ENCODE results near the gene CHI3L2. TPM values are rescaled to one million over a fixed set of nuclear protein-coding genes. Genes with fewer than 3 reads are reported as not detected.

The CHI3L2 gene
- total and polyA plus RNA-seq, 2 donors (not counting 1 experiment from before 2014, with no cell fraction given): 9.2 to 31.5 TPM

GRCh38 chr1:111191496-111191895 lies 36.0 kb upstream of the CHI3L2 start:
- no peak overlapping the region for H3K4me2 ChIP-seq (replicated peaks; ENCODE audit: low read depth, low read length, poor library complexity, severe bottlenecking)
- peaks cover 4% of the 10 kb centered on the region for H3K79me2 ChIP-seq (ENCODE audit: control insufficient read depth, insufficient read depth, low read length)
- H2AFZ ChIP-seq (ENCODE audit: insufficient read depth, low read depth, low read length, poor library complexity, severe bottlenecking): no peak overlapping the region
- Mint-ChIP-seq H3K9me3 (ENCODE audit: insufficient read depth) (no peaks in the 10 kb centered on the region), H3K27me3 (no peaks in the 10 kb centered on the region), H3K4me1 (peaks cover 72% of the 10 kb centered on the region), H3K4me3 (no peak overlapping the region), H3K27ac (peak overlapping the region; percentile 89)
- no peaks in the 10 kb centered on the region for H3K9me3 ChIP-seq (ENCODE audit: control extremely low read depth in 1 of 3, control insufficient read depth in 2 of 3, insufficient read depth in 1 of 3, low read length in 2 of 3)
- no peak for DNase-seq
- H4K20me1 ChIP-seq (ENCODE audit: control insufficient read depth, insufficient read depth, low read length, poor library complexity, severe bottlenecking): no peaks in the 10 kb centered on the region
- no peak for ATAC-seq (ENCODE audit: low read depth)
- H3K27me3 ChIP-seq (replicated peaks in 1 of 4; ENCODE audit: control extremely low read depth in 1 of 4, control insufficient read depth in 3 of 4, insufficient read depth in 4 of 4, low read length in 3 of 4): no peaks in the 10 kb centered on the region
- intact Hi-C loops (cut with micrococcal nuclease): no loop called here
- WGBS (ENCODE audit: insufficient coverage): 100% methylated on average over 1 of the region's 3 CpGs
- H3K36me3 ChIP-seq (replicated peaks in 1 of 2; ENCODE audit: control extremely low read depth in 1 of 2, control insufficient read depth in 1 of 2, extremely low read depth in 1 of 2, insufficient read depth in 2 of 2, low read length in 1 of 2): peaks cover 0 to 95% of the 10 kb centered on the region in 2 experiments
- H3K9ac ChIP-seq (ENCODE audit: low read length): no peak overlapping the region
- ChIA-PET CTCF (interaction anchor here (0.9 to 2.1 kb wide), 7 partner anchors 12 to 213 kb away, joined by 3 to 6 read pairs (median 4); no protein-coding TSS in a partner anchor), POLR2A (interaction anchor here (0.5 to 1.9 kb wide), 4 partner anchors 12 to 54 kb away, joined by 3 to 11 read pairs (median 4); no protein-coding TSS in a partner anchor)
- TF ChIP-seq, protein P1, sequence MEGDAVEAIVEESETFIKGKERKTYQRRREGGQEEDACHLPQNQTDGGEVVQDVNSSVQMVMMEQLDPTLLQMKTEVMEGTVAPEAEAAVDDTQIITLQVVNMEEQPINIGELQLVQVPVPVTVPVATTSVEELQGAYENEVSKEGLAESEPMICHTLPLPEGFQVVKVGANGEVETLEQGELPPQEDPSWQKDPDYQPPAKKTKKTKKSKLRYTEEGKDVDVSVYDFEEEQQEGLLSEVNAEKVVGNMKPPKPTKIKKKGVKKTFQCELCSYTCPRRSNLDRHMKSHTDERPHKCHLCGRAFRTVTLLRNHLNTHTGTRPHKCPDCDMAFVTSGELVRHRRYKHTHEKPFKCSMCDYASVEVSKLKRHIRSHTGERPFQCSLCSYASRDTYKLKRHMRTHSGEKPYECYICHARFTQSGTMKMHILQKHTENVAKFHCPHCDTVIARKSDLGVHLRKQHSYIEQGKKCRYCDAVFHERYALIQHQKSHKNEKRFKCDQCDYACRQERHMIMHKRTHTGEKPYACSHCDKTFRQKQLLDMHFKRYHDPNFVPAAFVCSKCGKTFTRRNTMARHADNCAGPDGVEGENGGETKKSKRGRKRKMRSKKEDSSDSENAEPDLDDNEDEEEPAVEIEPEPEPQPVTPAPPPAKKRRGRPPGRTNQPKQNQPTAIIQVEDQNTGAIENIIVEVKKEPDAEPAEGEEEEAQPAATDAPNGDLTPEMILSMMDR (IDR thresholded peaks at IDR 0.05): no peak
- no peak for TF ChIP-seq EZH2 (IDR thresholded peaks at IDR 0.05; ENCODE audit: borderline replicate concordance, insufficient read depth, low read depth, low read length, poor library complexity, severe bottlenecking)
- H3K4me1 ChIP-seq (ENCODE audit: control insufficient read depth in 2 of 2, insufficient read depth in 2 of 2, low read length in 2 of 2): peaks cover 26 to 61% of the 10 kb centered on the region in 2 donors
- H3K27ac ChIP-seq (ENCODE audit: low read length in 2 of 2): peak overlapping the region in 1 of 2 donors; percentile 86
- no peak overlapping the region for H3K4me3 ChIP-seq (ENCODE audit: control extremely low read depth in 1 of 5, extremely low read depth in 1 of 5, insufficient read depth in 1 of 5, low read depth in 2 of 5, low read length in 4 of 5)

DNA sequence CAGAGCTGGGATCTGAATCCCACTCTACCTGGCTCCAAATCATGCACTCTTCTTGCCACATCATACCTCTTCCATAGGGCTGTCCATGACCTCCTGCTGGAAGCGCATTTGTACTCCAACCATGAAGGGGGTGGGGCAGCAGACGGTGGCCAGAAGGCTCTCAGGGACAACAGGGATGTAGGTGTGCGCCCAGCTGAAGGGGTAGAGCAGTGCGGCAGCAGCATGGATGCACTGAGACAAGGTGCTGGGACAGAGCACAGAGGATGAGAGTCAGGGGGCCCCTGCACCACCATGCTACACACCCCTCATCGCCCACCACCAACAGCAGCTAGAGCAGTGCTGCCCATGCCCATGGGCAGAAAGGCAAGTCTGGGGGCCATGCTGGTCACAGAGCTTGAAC lies 35.4 kb upstream of the CHI3L2 start:
- Histone ChIP-seq H3K4me1 (ENCODE audit: control insufficient read depth in 2 of 2, insufficient read depth in 2 of 2, low read length in 2 of 2) (peaks cover 26 to 66% of the 10 kb centered on the region in 2 donors), H3K27ac (ENCODE audit: low read length in 2 of 2) (peak overlapping the region; percentile 68 to 86), H3K4me3 (ENCODE audit: control extremely low read depth in 1 of 5, extremely low read depth in 1 of 5, insufficient read depth in 1 of 5, low read depth in 2 of 5, low read length in 4 of 5) (no peak overlapping the region), H4K20me1 (ENCODE audit: control insufficient read depth, insufficient read depth, low read length, poor library complexity, severe bottlenecking) (no peaks in the 10 kb centered on the region), H3K4me2 (replicated peaks; ENCODE audit: low read depth, low read length, poor library complexity, severe bottlenecking) (peak overlapping the region; percentile 54), H3K27me3 (replicated peaks in 1 of 4; ENCODE audit: control extremely low read depth in 1 of 4, control insufficient read depth in 3 of 4, insufficient read depth in 4 of 4, low read length in 3 of 4) (no peaks in the 10 kb centered on the region), H3K79me2 (ENCODE audit: control insufficient read depth, insufficient read depth, low read length) (peaks cover 4% of the 10 kb centered on the region), H3K36me3 (replicated peaks in 1 of 2; ENCODE audit: control extremely low read depth in 1 of 2, control insufficient read depth in 1 of 2, extremely low read depth in 1 of 2, insufficient read depth in 2 of 2, low read length in 1 of 2) (peaks cover 0 to 95% of the 10 kb centered on the region in 2 experiments), H2AFZ (ENCODE audit: insufficient read depth, low read depth, low read length, poor library complexity, severe bottlenecking) (no peak overlapping the region), H3K9me3 (ENCODE audit: control extremely low read depth in 1 of 3, control insufficient read depth in 2 of 3, insufficient read depth in 1 of 3, low read length in 2 of 3) (no peaks in the 10 kb centered on the region), H3K9ac (ENCODE audit: low read length) (no peak overlapping the region)
- ChIA-PET POLR2A (interaction anchor here (0.5 to 1.9 kb wide), 4 partner anchors 12 to 54 kb away, joined by 3 to 11 read pairs (median 4); no protein-coding TSS in a partner anchor), CTCF (interaction anchor here (0.9 to 2.1 kb wide), 7 partner anchors 8 to 142 kb away, joined by 3 to 6 read pairs (median 4); no protein-coding TSS in a partner anchor)
- Mint-ChIP-seq H3K9me3 (ENCODE audit: insufficient read depth) (no peaks in the 10 kb centered on the region), H3K4me1 (peaks cover 74% of the 10 kb centered on the region), H3K27me3 (no peaks in the 10 kb centered on the region), H3K27ac (peak overlapping the region; percentile 89), H3K4me3 (no peak overlapping the region)
- WGBS (ENCODE audit: insufficient coverage): 100% methylated on average over 3 of the region's 5 CpGs
- TF ChIP-seq EZH2 (IDR thresholded peaks at IDR 0.05; ENCODE audit: borderline replicate concordance, insufficient read depth, low read depth, low read length, poor library complexity, severe bottlenecking): no peak
- TF ChIP-seq, protein P1 (IDR thresholded peaks at IDR 0.05): no peak
- intact Hi-C loops (cut with micrococcal nuclease): no loop called here
- DNase-seq: no peak
- no peak for ATAC-seq (ENCODE audit: low read depth)

Data from B cell (primary cell).